HG03457 (cell line): ENCODE results near the gene CTDSP1.

Experiments
- ATAC-seq: cut with Tn5 transposase; IDR thresholded peaks from one replicate; pipeline ENCODE4 v1.9.1; 2021; ENCODE audit warnings: moderate number of reproducible peaks; ENCODE audit not compliant: unreplicated experiment

Gene CTDSP1

GRCh38 chr2:218422403-218423086, 22.9 kb downstream of the CTDSP1 start:
- ATAC-seq = no peak

GRCh38 chr2:218423584-218423983, 23.9 kb downstream of the CTDSP1 start:
- ATAC-seq = no peak

- ATAC-seq = no peak
Observed at GRCh38 chr2:218425531-218425930, 25.9 kb downstream of the CTDSP1 start.

- no peak for ATAC-seq
Observed at GRCh38 chr2:218427741-218428140, 28.1 kb downstream of the CTDSP1 start.

- no peak for ATAC-seq
Observed at GRCh38 chr2:218428846-218429558, 29.3 kb downstream of the CTDSP1 start.

- no peak for ATAC-seq
Observed at GRCh38 chr2:218429911-218430692, 30.4 kb downstream of the CTDSP1 start.

- no peak for ATAC-seq
Observed at GRCh38 chr2:218430721-218431120, 31.1 kb downstream of the CTDSP1 start.

GRCh38 chr2:218431878-218432277, 32.2 kb downstream of the CTDSP1 start:
- ATAC-seq = no peak

GRCh38 chr2:218432676-218433365, 33.2 kb downstream of the CTDSP1 start:
- no peak for ATAC-seq

GRCh38 chr2:218434456-218434855, 34.8 kb downstream of the CTDSP1 start:
- no peak for ATAC-seq

GRCh38 chr2:218435003-218435982, 35.6 kb downstream of the CTDSP1 start:
- ATAC-seq = no peak

GRCh38 chr2:218436992-218437391, 37.3 kb downstream of the CTDSP1 start:
- ATAC-seq = no peak

GRCh38 chr2:218437969-218438368, 38.3 kb downstream of the CTDSP1 start:
- no peak for ATAC-seq

GRCh38 chr2:218438596-218438995, 38.9 kb downstream of the CTDSP1 start:
- no peak for ATAC-seq

GRCh38 chr2:218444692-218445357, 45.2 kb downstream of the CTDSP1 start:
- no peak for ATAC-seq

- no peak for ATAC-seq
Observed at GRCh38 chr2:218445602-218446001, 45.9 kb downstream of the CTDSP1 start.

GRCh38 chr2:218446547-218446946, 46.9 kb downstream of the CTDSP1 start:
- ATAC-seq = no peak

- no peak for ATAC-seq
Observed at GRCh38 chr2:218447072-218447471, 47.4 kb downstream of the CTDSP1 start.

GRCh38 chr2:218448934-218449333, 49.3 kb downstream of the CTDSP1 start:
- no peak for ATAC-seq
